ENCODE data around the gene MC1R. TPM values are rescaled to one million over a fixed set of nuclear protein-coding genes. Genes with fewer than 3 reads are reported as not detected.

The MC1R gene
- polyA plus RNA-seq, 2 of the 4 experiments (the other 2 are of a cell fraction) = 7.4 to 8.0 TPM

DNA sequence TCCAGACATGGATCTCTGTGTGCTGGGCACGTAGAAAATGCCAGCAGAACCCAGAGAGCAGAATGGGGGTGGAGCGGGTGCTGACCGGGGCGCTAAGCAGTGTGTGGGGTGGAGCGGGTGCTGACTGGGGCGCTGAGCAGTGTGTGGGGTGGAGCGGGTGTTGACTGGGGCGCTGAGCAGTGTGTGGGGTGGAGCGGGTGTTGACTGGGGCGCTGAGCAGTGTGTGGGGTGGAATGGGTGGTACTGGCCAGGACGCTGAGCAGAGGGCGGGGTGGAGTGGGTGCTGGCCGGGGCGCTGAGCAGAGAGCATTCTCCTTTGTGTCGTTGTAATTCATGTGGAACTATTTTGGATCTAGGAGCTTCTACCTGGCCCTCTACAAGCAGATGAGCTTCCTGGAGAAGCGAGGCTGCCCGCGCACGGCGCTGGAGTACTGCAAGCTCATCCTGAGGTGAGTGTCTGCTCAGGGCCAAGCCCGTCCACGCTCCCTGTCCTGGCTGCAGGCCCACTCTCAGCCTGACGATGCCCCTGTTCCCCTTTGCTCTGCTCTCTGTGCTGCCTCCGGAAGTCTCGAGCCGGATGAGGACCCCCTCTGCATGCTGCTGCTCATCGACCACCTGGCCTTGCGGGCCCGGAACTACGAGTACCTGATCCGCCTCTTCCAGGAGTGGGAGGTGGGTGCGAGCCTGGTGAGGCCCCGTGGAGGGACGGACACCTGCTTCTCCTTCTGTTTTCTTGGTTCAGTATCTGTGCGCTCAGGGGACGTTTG, 20.3 kb upstream of the MC1R start:
- H3K4me3 ChIP-seq = no peak overlapping the region
- no peak overlapping the region for H3K27ac ChIP-seq
- H3K4me1 ChIP-seq = no peaks in the 10 kb centered on the region
- DNase-seq (ENCODE audit: low read depth in 1 of 2, low spot score in 1 of 2) (no peak), FAIRE-seq (no peak), ATAC-seq (no peak)
- no peak for TF ChIP-seq NFE2L2 (conservative IDR thresholded peaks at IDR 0.05; ENCODE audit: low read length)
- no peak overlapping the region for H3K4me2 ChIP-seq
- CTCF ChIA-PET = interaction anchor here (1.2 to 1.3 kb wide), 2 partner anchors 12 to 75 kb away, joined by 3 to 6 read pairs; no protein-coding TSS in a partner anchor
- POLR2A ChIA-PET = no interaction called here
- no peaks in the 10 kb centered on the region for H3K9me3 ChIP-seq
- 94% methylated on average over 36 of the region's 36 CpGs for WGBS (ENCODE audit: missing lambda C conversion rate)

DNA sequence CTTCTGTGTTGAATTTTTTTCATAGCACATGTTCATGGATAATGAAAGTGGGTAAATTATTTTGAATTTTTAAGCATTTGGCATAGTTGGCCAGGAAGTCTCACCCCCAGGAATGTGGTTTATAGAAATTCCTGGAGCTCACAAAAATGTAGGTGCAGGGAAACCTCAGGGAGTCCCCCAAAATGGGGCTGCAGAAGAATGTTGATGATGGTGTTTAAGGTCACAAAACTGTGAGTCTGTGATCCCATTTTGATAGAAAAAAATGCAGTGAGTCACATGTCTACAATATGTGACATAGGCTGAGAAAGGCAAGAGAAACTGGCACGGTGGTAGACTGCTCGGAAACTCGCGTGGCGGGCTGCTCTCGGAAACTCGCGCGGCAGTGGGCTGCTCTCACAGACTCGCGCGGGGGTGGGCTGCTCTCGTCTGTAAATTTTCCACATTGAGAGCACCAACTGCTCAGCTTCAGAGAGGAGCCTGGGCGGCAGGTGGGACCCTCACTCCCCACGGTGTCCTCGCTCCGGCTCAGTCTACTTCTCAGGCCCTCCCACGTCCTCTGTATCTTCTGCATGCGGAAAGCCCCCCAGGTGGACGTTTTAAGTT, 18.7 kb upstream of the MC1R start:
- H3K9me3 ChIP-seq = no peaks in the 10 kb centered on the region
- ATAC-seq = no peak
- TF ChIP-seq EHF (CRISPR knock-in tag; IDR thresholded peaks at IDR 0.05) (no peak), GATA3 (IDR thresholded peaks at IDR 0.05; ENCODE audit: borderline replicate concordance) (no peak), EHMT2 (IDR thresholded peaks at IDR 0.05; ENCODE audit: low read depth) (no peak), HOXB5 (CRISPR knock-in tag; IDR thresholded peaks at IDR 0.05) (no peak), NR3C1 (IDR thresholded peaks at IDR 0.05) (no peak), ZFP36 (IDR thresholded peaks at IDR 0.05; ENCODE audit: borderline replicate concordance, partially characterized antibody) (no peak), CBX8 (IDR thresholded peaks at IDR 0.05) (no peak), SMC3 (IDR thresholded peaks at IDR 0.05) (no peak), KDM1A (IDR thresholded peaks at IDR 0.05; ENCODE audit: low read depth) (no peak), MYC (IDR thresholded peaks at IDR 0.05; ENCODE audit: borderline replicate concordance, low read length) (no peak), HEYL (CRISPR knock-in tag; IDR thresholded peaks at IDR 0.05) (no peak), RAD21 (conservative IDR thresholded peaks at IDR 0.05 in 1 of 2, IDR thresholded peaks at IDR 0.05 in 1 of 2) (no peak)
- TF ChIP-seq, protein P1, sequence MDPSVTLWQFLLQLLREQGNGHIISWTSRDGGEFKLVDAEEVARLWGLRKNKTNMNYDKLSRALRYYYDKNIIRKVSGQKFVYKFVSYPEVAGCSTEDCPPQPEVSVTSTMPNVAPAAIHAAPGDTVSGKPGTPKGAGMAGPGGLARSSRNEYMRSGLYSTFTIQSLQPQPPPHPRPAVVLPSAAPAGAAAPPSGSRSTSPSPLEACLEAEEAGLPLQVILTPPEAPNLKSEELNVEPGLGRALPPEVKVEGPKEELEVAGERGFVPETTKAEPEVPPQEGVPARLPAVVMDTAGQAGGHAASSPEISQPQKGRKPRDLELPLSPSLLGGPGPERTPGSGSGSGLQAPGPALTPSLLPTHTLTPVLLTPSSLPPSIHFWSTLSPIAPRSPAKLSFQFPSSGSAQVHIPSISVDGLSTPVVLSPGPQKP (IDR thresholded peaks at IDR 0.05; ENCODE audit: low read depth, low read length) = no peak
- TF ChIP-seq, protein P2, sequence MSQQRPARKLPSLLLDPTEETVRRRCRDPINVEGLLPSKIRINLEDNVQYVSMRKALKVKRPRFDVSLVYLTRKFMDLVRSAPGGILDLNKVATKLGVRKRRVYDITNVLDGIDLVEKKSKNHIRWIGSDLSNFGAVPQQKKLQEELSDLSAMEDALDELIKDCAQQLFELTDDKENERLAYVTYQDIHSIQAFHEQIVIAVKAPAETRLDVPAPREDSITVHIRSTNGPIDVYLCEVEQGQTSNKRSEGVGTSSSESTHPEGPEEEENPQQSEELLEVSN (IDR thresholded peaks at IDR 0.05; ENCODE audit: borderline replicate concordance, low read depth) = no peak
- TF ChIP-seq, protein P3, sequence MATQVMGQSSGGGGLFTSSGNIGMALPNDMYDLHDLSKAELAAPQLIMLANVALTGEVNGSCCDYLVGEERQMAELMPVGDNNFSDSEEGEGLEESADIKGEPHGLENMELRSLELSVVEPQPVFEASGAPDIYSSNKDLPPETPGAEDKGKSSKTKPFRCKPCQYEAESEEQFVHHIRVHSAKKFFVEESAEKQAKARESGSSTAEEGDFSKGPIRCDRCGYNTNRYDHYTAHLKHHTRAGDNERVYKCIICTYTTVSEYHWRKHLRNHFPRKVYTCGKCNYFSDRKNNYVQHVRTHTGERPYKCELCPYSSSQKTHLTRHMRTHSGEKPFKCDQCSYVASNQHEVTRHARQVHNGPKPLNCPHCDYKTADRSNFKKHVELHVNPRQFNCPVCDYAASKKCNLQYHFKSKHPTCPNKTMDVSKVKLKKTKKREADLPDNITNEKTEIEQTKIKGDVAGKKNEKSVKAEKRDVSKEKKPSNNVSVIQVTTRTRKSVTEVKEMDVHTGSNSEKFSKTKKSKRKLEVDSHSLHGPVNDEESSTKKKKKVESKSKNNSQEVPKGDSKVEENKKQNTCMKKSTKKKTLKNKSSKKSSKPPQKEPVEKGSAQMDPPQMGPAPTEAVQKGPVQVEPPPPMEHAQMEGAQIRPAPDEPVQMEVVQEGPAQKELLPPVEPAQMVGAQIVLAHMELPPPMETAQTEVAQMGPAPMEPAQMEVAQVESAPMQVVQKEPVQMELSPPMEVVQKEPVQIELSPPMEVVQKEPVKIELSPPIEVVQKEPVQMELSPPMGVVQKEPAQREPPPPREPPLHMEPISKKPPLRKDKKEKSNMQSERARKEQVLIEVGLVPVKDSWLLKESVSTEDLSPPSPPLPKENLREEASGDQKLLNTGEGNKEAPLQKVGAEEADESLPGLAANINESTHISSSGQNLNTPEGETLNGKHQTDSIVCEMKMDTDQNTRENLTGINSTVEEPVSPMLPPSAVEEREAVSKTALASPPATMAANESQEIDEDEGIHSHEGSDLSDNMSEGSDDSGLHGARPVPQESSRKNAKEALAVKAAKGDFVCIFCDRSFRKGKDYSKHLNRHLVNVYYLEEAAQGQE (IDR thresholded peaks at IDR 0.05) = no peak
- TF ChIP-seq, protein P4, sequence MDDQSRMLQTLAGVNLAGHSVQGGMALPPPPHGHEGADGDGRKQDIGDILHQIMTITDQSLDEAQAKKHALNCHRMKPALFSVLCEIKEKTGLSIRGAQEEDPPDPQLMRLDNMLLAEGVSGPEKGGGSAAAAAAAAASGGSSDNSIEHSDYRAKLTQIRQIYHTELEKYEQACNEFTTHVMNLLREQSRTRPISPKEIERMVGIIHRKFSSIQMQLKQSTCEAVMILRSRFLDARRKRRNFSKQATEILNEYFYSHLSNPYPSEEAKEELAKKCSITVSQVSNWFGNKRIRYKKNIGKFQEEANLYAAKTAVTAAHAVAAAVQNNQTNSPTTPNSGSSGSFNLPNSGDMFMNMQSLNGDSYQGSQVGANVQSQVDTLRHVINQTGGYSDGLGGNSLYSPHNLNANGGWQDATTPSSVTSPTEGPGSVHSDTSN (IDR thresholded peaks at IDR 0.05) = no peak
- no peak for FAIRE-seq
- 94% methylated on average over 20 of the region's 20 CpGs for WGBS (ENCODE audit: missing lambda C conversion rate)
- H3K27ac ChIP-seq = no peak overlapping the region
- no peak overlapping the region for H3K4me2 ChIP-seq
- no peaks in the 10 kb centered on the region for H3K4me1 ChIP-seq
- ChIA-PET CTCF (interaction anchor here (1.3 to 1.9 kb wide), 2 partner anchors 10 to 73 kb away, joined by 3 to 10 read pairs; no protein-coding TSS in a partner anchor), POLR2A (no interaction called here)
- no peak for DNase-seq (ENCODE audit: low read depth in 1 of 2, low spot score in 1 of 2)
- H3K4me3 ChIP-seq = no peak overlapping the region

Measured in A549 (cell line).